Body of pancreas (tissue), 4 donors: ENCODE measurements around the gene IFNGR1. TPM values are rescaled to one million over a fixed set of nuclear protein-coding genes. Genes with fewer than 3 reads are reported as not detected.

Experiments used
- ATAC-seq: fragments of 150-250 bp; one replicate; pipeline ENCODE4 v1.9.1; 2016
- DNase-seq, 4 donors: peaks; one replicate each; pipeline ENCODE4 v3.0.0-alpha.2; 2019
- H3K27ac ChIP-seq, 4 donors: fragments of 200-600 bp; sonication (generic); 1 replicate in 3 of 4; 2 replicates in 1 of 4; pipeline versions ENCODE4 v1.5.1 to v1.6.1; 2016 to 2019; ENCODE audit warnings: mild to moderate bottlenecking in 1 of 4, mixed read lengths in 1 of 4, moderate library complexity in 1 of 4
- H3K27me3 ChIP-seq, 2 donors: fragments of 200-600 bp; sonication (generic); one replicate each; pipeline ENCODE4 v1.6.0; 2016; ENCODE audit warnings: mild to moderate bottlenecking in 1 of 2
- H3K36me3 ChIP-seq, 2 donors: fragments of 200-600 bp; sonication (generic); replicated peaks in 1 of 2; 2 replicates each; pipeline ENCODE4 v1.5.1; 2016; ENCODE audit warnings: low read depth in 2 of 2; ENCODE audit not compliant: insufficient read depth in 1 of 2
- H3K4me1 ChIP-seq: fragments of 200-600 bp; sonication (generic); one replicate; pipeline ENCODE4 v1.6.0; 2016
- H3K4me3 ChIP-seq, 2 donors: fragments of 200-600 bp; sonication (generic); 1 replicate in 1 of 2; 2 replicates in 1 of 2; pipeline ENCODE4 v1.5.1; 2016 to 2019
- H3K9me3 ChIP-seq, 3 donors: fragments of 200-600 bp; sonication (generic); 1 replicate in 2 of 3; 2 replicates in 1 of 3; pipeline ENCODE4 v1.5.1; 2016
- CTCF ChIP-seq, 7 experiments: fragments of 450-650 bp in 4 of 7; fragments of 200-600 bp in 3 of 7; sonication (generic) in 3 of 7; IDR thresholded peaks; one replicate each; pipeline ENCODE4 v1.5.1; 2016 to 2019; ENCODE audit warnings: antibody characterized with exemption in 7 of 7
- POLR2A ChIP-seq, 3 donors: fragments of 450-650 bp; IDR thresholded peaks; one replicate each; pipeline ENCODE4 v1.6.1; 2016; ENCODE audit warnings: antibody characterized with exemption in 3 of 3, mild to moderate bottlenecking in 2 of 3
- WGBS, 2 donors: methylation state at CpG; one replicate each; pipeline ENCODE4 v1.1.5; 2017; 5-methylcytosine and 5-hydroxymethylcytosine counted together
- intact Hi-C: fragments of 100-400 bp; cut with DNase I; formaldehyde crosslinking; loops from one replicate; pipeline ENCODE4 v1.15.1; 2023
- total RNA-seq, 2 donors: library from RNA; depleted of rRNA; stranded (reverse); fragments of >200 nt; gene quantifications; one replicate each; pipeline ENCODE4 v1.1.0, GENCODE V29; 2016

IFNGR1 gene
- total RNA-seq, 2 donors from 2014 or later: 12.9 to 36.6 TPM

GRCh38 chr6:137150072-137150471 lies 69.1 kb downstream of the IFNGR1 start:
- intact Hi-C loops: no loop called here
- H3K4me1 ChIP-seq: no peaks in the 10 kb centered on the region
- H3K9me3 ChIP-seq: peaks cover 0 to 4% (median 0%) of the 10 kb centered on the region in 3 donors
- ATAC-seq (no peak), DNase-seq (no peak)
- no peak overlapping the region for H3K27ac ChIP-seq
- no peak overlapping the region for H3K4me3 ChIP-seq
- H3K27me3 ChIP-seq: no peaks in the 10 kb centered on the region
- WGBS, 2 donors: 69 to 82% methylated on average over 3 of the region's 3 CpGs
- H3K36me3 ChIP-seq: no peaks in the 10 kb centered on the region
- TF ChIP-seq POLR2A (IDR thresholded peaks at IDR 0.05): no peak
- no peak for TF ChIP-seq CTCF (IDR thresholded peaks at IDR 0.05)

DNA sequence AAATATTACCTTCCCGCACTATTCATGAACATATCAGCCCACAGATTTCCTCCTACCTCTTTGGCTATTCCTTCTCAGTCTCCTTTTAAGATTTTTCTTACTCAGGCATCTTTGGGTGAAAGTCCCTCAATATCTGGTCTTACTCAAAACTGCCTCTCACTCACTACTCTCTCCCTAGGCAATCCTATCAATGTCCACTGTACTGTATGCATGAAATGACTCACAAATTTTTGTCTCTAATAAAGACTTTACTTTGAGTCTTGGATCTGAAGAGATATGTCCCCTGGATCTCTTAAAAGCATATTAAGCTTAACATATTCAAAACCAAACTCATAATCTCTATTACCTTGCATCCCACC lies 70.2 kb downstream of the IFNGR1 start:
- 35 to 77% methylated on average over 1 of the region's 1 CpG for WGBS, 2 donors
- no peaks in the 10 kb centered on the region for H3K4me1 ChIP-seq
- intact Hi-C loops: no loop called here
- TF ChIP-seq POLR2A (IDR thresholded peaks at IDR 0.05): no peak
- TF ChIP-seq CTCF (IDR thresholded peaks at IDR 0.05): no peak
- ATAC-seq: no peak
- no peaks in the 10 kb centered on the region for H3K27me3 ChIP-seq
- H3K4me3 ChIP-seq: no peak overlapping the region
- DNase-seq: no peak
- no peaks in the 10 kb centered on the region for H3K36me3 ChIP-seq
- H3K9me3 ChIP-seq: peaks cover 0 to 4% (median 0%) of the 10 kb centered on the region in 3 donors
- no peak overlapping the region for H3K27ac ChIP-seq

- Histone ChIP-seq H3K27me3 (no peaks in the 10 kb centered on the region), H3K27ac (peak overlapping the region in 1 of 4 donors; percentile 4), H3K36me3 (no peaks in the 10 kb centered on the region), H3K4me3 (no peak overlapping the region), H3K4me1 (no peaks in the 10 kb centered on the region), H3K9me3 (peaks cover 0 to 4% (median 0%) of the 10 kb centered on the region in 3 donors)
- DNase-seq: peak in 1 of 4 donors; percentile 46
- TF ChIP-seq POLR2A (IDR thresholded peaks at IDR 0.05): no peak
- TF ChIP-seq CTCF (IDR thresholded peaks at IDR 0.05): no peak
- intact Hi-C loops: no loop called here
- WGBS, 2 donors: 63 to 77% methylated on average over 2 of the region's 2 CpGs
- no peak for ATAC-seq
Measured at GRCh38 chr6:137148306-137149034, 70.7 kb downstream of the IFNGR1 start.

Other genes with a start within 250 kb of the IFNGR1 start
- gene IL20RA, start 174.4 kb downstream of the IFNGR1 start, total RNA-seq: 10 to 100 TPM; 12.7 to 23.7 TPM
- not detected for gene IL22RA2, start 45.7 kb downstream of the IFNGR1 start, total RNA-seq